HepG2 (cell line): ENCODE results near the gene OPA3. TPM values are rescaled to one million over a fixed set of nuclear protein-coding genes. Genes with fewer than 3 reads are reported as not detected.

Experiments
- ATAC-seq: fragments of 200-7000 bp; cut with Tn5 transposase; 3 replicates; pipeline ENCODE4 v1.9.1; 2020; ENCODE audit warnings: mild to moderate bottlenecking, moderate library complexity
- BruUV-seq: library from RNA; stranded (reverse); fragments of 400-500 nt; replicated peaks from 2 replicates; lab custom pipeline; 2021; lab: Mats Ljungman, UMichigan
- CTCF ChIA-PET: fragments of 300-600 bp; formaldehyde crosslinking; extraction: SDS; loops from one replicate; lab custom pipeline; 2021; ENCODE audit warnings: low total read pairs, inconsistent platforms, low intra/inter-chr PET ratio; lab: Yijun Ruan, JAX
- POLR2A ChIA-PET: fragments of 350-600 bp; sonication (Branson Sonifier 250); formaldehyde crosslinking; loops from one replicate; lab custom pipeline; 2020; ENCODE audit warnings: antibody characterized with exemption, inconsistent platforms; lab: Yijun Ruan, JAX
- DNase-seq: peaks from one replicate; pipeline ENCODE4 v3.0.0-alpha.2; 2015; ENCODE audit warnings: low spot score
- FAIRE-seq: peaks from 3 replicates; lab custom pipeline; 2011; peaks lifted over from hg19 to GRCh38; lab: Jason Lieb, UNC
- H2AFZ ChIP-seq: one replicate; pipeline ENCODE4 v1.6.1; 2011; ENCODE audit warnings: low read length, inconsistent platforms
- H3K27ac ChIP-seq: fragments of 300-600 bp; 3 replicates; pipeline ENCODE4 v1.8.0; 2011; ENCODE audit warnings: mixed run types, mild to moderate bottlenecking, mixed read lengths, low read length, inconsistent platforms; ENCODE audit not compliant: insufficient read depth; ENCODE audit errors: extremely low read length
- H3K27me3 ChIP-seq, 2 experiments: fragments of 200-600 bp in 1 of 2; 2 replicates in 1 of 2; 3 replicates in 1 of 2; pipeline versions ENCODE4 v1.6.0 to v1.8.0; 2011; ENCODE audit warnings: low read length in 2 of 2, mild to moderate bottlenecking in 2 of 2, moderate library complexity in 2 of 2, inconsistent platforms in 1 of 2; ENCODE audit not compliant: insufficient read depth in 2 of 2, control insufficient read depth in 1 of 2
- H3K36me3 ChIP-seq, 2 experiments: fragments of 200-600 bp in 1 of 2; replicated peaks in 1 of 2; 2 replicates in 1 of 2; 3 replicates in 1 of 2; pipeline versions ENCODE4 v1.5.1 to v1.8.0; 2011; ENCODE audit warnings: low read length in 2 of 2, inconsistent platforms in 1 of 2; ENCODE audit not compliant: insufficient read depth in 2 of 2, control insufficient read depth in 1 of 2
- H3K4me1 ChIP-seq: 2 replicates; pipeline ENCODE4 v1.5.1; 2012; ENCODE audit warnings: low read length, inconsistent platforms; ENCODE audit not compliant: insufficient read depth
- H3K4me2 ChIP-seq: 2 replicates; pipeline ENCODE4 v1.6.0; 2011; ENCODE audit warnings: low read depth, low read length, inconsistent platforms
- H3K4me3 ChIP-seq, 3 experiments: fragments of 200-600 bp in 1 of 3; sonication (generic), shearing (Covaris generic) in 1 of 3; replicated peaks in 1 of 3; 2 replicates each; pipeline ENCODE4 v1.5.1; 2011 to 2016; ENCODE audit warnings: low read length in 3 of 3, inconsistent platforms in 2 of 3, low read depth in 2 of 3, mild to moderate bottlenecking in 2 of 3, control low read depth in 1 of 3, mixed read lengths in 1 of 3; ENCODE audit not compliant: insufficient read depth in 1 of 3
- H3K79me2 ChIP-seq: one replicate; pipeline ENCODE4 v1.6.1; 2011; ENCODE audit warnings: low read length, inconsistent platforms; ENCODE audit not compliant: insufficient read depth
- H3K9ac ChIP-seq: 2 replicates; pipeline ENCODE4 v1.6.0; 2011; ENCODE audit warnings: mild to moderate bottlenecking, low read depth, low read length, inconsistent platforms; ENCODE audit not compliant: insufficient read depth
- H3K9me3 ChIP-seq: 2 replicates; pipeline ENCODE4 v1.5.1; 2012; ENCODE audit warnings: mild to moderate bottlenecking, low read length
- H4K20me1 ChIP-seq: 2 replicates; pipeline ENCODE4 v1.6.0; 2011; ENCODE audit warnings: inconsistent platforms, mild to moderate bottlenecking, low read length, moderate library complexity; ENCODE audit not compliant: insufficient read depth
- AKAP8 ChIP-seq: sonication (generic); formaldehyde crosslinking; IDR thresholded peaks from 2 replicates; pipeline ENCODE4 v1.5.1; 2020; ENCODE audit warnings: mild to moderate bottlenecking, missing genetic modification reagents
- ATF4 ChIP-seq, 2 experiments: fragments of 450-650 bp in 1 of 2; sonication (generic) in 1 of 2; formaldehyde crosslinking; IDR thresholded peaks; 2 replicates each; pipeline versions ENCODE4 v1.5.0 to v1.8.0; 2020 to 2022; ENCODE audit warnings: mild to moderate bottlenecking in 1 of 2, missing genetic modification reagents in 1 of 2
- CBX2 ChIP-seq, 2 experiments: fragments of 200-600 bp in 1 of 2; sonication (generic); formaldehyde crosslinking in 1 of 2; IDR thresholded peaks; 2 replicates each; pipeline versions ENCODE4 v1.7.0 to v1.8.1; 2018 to 2022; ENCODE audit warnings: low read depth in 2 of 2, low read length in 1 of 2, mild to moderate bottlenecking in 1 of 2, missing genetic modification reagents in 1 of 2
- CBX5 ChIP-seq: sonication (generic); formaldehyde crosslinking; IDR thresholded peaks from 2 replicates; pipeline ENCODE4 v1.4.0; 2020; ENCODE audit warnings: missing genetic modification reagents, borderline replicate concordance
- CHCHD3 ChIP-seq: sonication (generic); formaldehyde crosslinking; IDR thresholded peaks from 2 replicates; pipeline ENCODE4 v1.8.0; 2022; ENCODE audit warnings: mild to moderate bottlenecking, missing genetic modification reagents, moderate library complexity
- ELF1 ChIP-seq: sonication (generic); formaldehyde crosslinking; IDR thresholded peaks from 2 replicates; pipeline ENCODE4 v1.4.0; 2020; ENCODE audit warnings: missing genetic modification reagents
- LCORL ChIP-seq, 2 experiments: fragments of 450-650 bp in 1 of 2; sonication (generic) in 1 of 2; formaldehyde crosslinking in 1 of 2; IDR thresholded peaks; 2 replicates each; pipeline versions ENCODE4 v1.5.0 to v1.6.1; 2017 to 2020; ENCODE audit warnings: antibody characterized with exemption in 1 of 2, missing genetic modification reagents in 1 of 2
- MEF2D ChIP-seq: sonication (generic); formaldehyde crosslinking; IDR thresholded peaks from 2 replicates; pipeline ENCODE4 v1.5.1; 2020; ENCODE audit warnings: mild to moderate bottlenecking, missing genetic modification reagents
- MXI1 ChIP-seq: IDR thresholded peaks from 3 replicates; pipeline ENCODE4 v1.6.1; 2012; ENCODE audit warnings: low read depth, low read length, inconsistent platforms, borderline replicate concordance
- NONO ChIP-seq, 2 experiments: fragments of 450-650 bp in 1 of 2; sonication (generic) in 1 of 2; formaldehyde crosslinking in 1 of 2; IDR thresholded peaks in 1 of 2; conservative IDR thresholded peaks in 1 of 2; 2 replicates each; pipeline versions ENCODE4 v1.6.1 to v1.8.0; 2017 to 2022; ENCODE audit warnings: mild to moderate bottlenecking in 1 of 2, missing genetic modification reagents in 1 of 2, moderate library complexity in 1 of 2
- PHF8 ChIP-seq: sonication (generic); formaldehyde crosslinking; IDR thresholded peaks from 2 replicates; pipeline ENCODE4 v1.5.0; 2020; ENCODE audit warnings: missing genetic modification reagents
- SYNCRIP ChIP-seq: fragments of 200-400 bp; formaldehyde crosslinking; IDR thresholded peaks from 2 replicates; pipeline ENCODE4 v1.6.1; 2018; ENCODE audit warnings: mild to moderate bottlenecking, low read depth, low read length; ENCODE audit not compliant: insufficient read depth
- ZFP36L2 ChIP-seq: sonication (generic); formaldehyde crosslinking; IDR thresholded peaks from 2 replicates; pipeline ENCODE4 v1.4.0; 2020; ENCODE audit warnings: missing genetic modification reagents
- ZNF34 ChIP-seq: sonication (generic); formaldehyde crosslinking; IDR thresholded peaks from 2 replicates; pipeline ENCODE4 v1.4.0; 2020; ENCODE audit warnings: mild to moderate bottlenecking, missing genetic modification reagents, borderline replicate concordance
- ZNF563 ChIP-seq: sonication (generic); formaldehyde crosslinking; IDR thresholded peaks from 2 replicates; pipeline ENCODE4 v1.8.0; 2022; ENCODE audit warnings: mild to moderate bottlenecking, moderate library complexity, missing genetic modification reagents
- ZNF629 ChIP-seq: sonication (generic); formaldehyde crosslinking; conservative IDR thresholded peaks from 2 replicates; pipeline ENCODE4 v1.5.0; 2020; ENCODE audit warnings: missing genetic modification reagents
- WGBS: methylation state at CpG from one replicate; pipeline ENCODE4 v1.1.6; 2017; ENCODE audit warnings: low lambda C conversion rate; 5-methylcytosine and 5-hydroxymethylcytosine counted together
- in situ Hi-C: cut with HindIII; loops from 2 replicates; pipeline ENCODE4 v1.10.0; 2017; ENCODE audit warnings: low pct_unique_long_range_greater_than_20kb; ENCODE audit not compliant: extremely low pct_ligation_motif_present
- intact Hi-C: fragments of 100-400 bp; cut with micrococcal nuclease; formaldehyde crosslinking; loops from one replicate; pipeline ENCODE4 v1.10.0; 2022; ENCODE audit not compliant: unreplicated experiment
- polyA plus RNA-seq, 8 experiments: library from polyadenylated mRNA; depleted of rRNA in 3 of 8; stranded (reverse) in 7 of 8; unstranded in 1 of 8; fragments of >200 nt; fragmentation: Illumina TruSeq in 4 of 8; extraction: Trizol in 4 of 8; gene quantifications; 2 replicates each; pipeline versions ENCODE4 v1.2.1 to v1.2.3, GENCODE V29; 2011 to 2016; ENCODE audit warnings: low read depth in 4 of 8, missing spikeins in 1 of 8, mixed read lengths in 1 of 8; ENCODE audit not compliant: insufficient read depth in 1 of 8
- total RNA-seq, 5 experiments: library from RNA; depleted of rRNA; stranded (reverse); fragments of >200 nt; fragmentation: Illumina TruSeq; extraction: Trizol; gene quantifications; 2 replicates each; pipeline ENCODE4 v1.2.3, GENCODE V29; 2016; ENCODE audit warnings: low read depth in 1 of 5
- TF ChIP-seq, protein P1 (sequence below): sonication (generic); formaldehyde crosslinking; IDR thresholded peaks from 2 replicates; pipeline ENCODE4 v1.4.0; 2020; ENCODE audit warnings: mild to moderate bottlenecking, missing genetic modification reagents
- TF ChIP-seq, protein P2 (sequence below): sonication (generic); formaldehyde crosslinking; IDR thresholded peaks from 2 replicates; pipeline ENCODE4 v1.8.0; 2022; ENCODE audit warnings: missing genetic modification reagents, mild to moderate bottlenecking, inconsistent platforms, borderline replicate concordance
- TF ChIP-seq, protein P3 (sequence below): sonication (generic); formaldehyde crosslinking; IDR thresholded peaks from 2 replicates; pipeline ENCODE4 v1.4.0; 2020; ENCODE audit warnings: mild to moderate bottlenecking, low read depth, missing genetic modification reagents

The OPA3 gene
- total and polyA plus RNA-seq, 2 of the 13 experiments (the other 11 are each of a cell fraction or from before 2014, with no cell fraction given) = 8.3 to 17.7 TPM

DNA sequence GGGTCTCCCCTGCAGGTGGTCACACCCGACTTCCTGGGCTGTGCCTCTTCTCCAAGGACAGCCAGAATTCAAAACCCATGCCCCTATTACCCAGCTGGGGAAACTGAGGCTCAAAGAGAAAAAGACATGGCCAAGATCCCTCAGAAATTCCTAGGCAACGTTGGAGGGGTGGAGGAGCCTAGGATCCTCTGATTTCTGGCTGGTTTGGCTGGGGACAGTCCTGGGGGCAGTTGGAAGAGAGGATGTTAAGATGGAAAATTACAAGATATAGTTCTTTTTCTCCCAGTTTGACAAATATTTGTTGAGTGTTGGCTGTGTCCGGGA lies 74.9 kb downstream of the OPA3 start:
- Histone ChIP-seq H3K4me2 (peak overlapping the region; percentile 99), H3K4me3 (peak overlapping the region; percentile 92 to 100 (median 96)), H3K9ac (peak overlapping the region; percentile 71), H2AFZ (no peak overlapping the region), H3K27ac (peak overlapping the region; percentile 77), H3K4me1 (peaks cover 65% of the 10 kb centered on the region), H3K79me2 (peaks cover 58% of the 10 kb centered on the region), H3K27me3 (no peaks in the 10 kb centered on the region; a peak in 1 of 5 replicates), H3K9me3 (no peaks in the 10 kb centered on the region), H3K36me3 (peaks cover 4 to 6% of the 10 kb centered on the region in 2 experiments; a peak in 1 of 5 replicates), H4K20me1 (0 out of 2 replicates have a peak, but pooled peaks cover 5% of the 10 kb centered on the region)
- intact Hi-C loops (no loop called here), in situ Hi-C loops (no loop called here)
- BruUV-seq = no TSS peak
- ATAC-seq (no peak), FAIRE-seq (peak; percentile 21), DNase-seq (no peak)
- 0% methylated on average over 2 of the region's 3 CpGs for WGBS
- ChIA-PET CTCF (interaction anchor here (1.2 kb wide), 1 partner anchor 24 kb away, joined by 4 read pairs; no protein-coding TSS in a partner anchor), POLR2A (interaction anchor here (0.5 to 1.2 kb wide), 3 partner anchors 12 to 719 kb away, joined by 3 to 4 read pairs (median 3); partner anchors contain the start of genes QPCTL, RTN2 and SNRPD2)
- TF ChIP-seq CBX2 (IDR thresholded peaks at IDR 0.05; ENCODE audit: low read depth, low read length) (no peak), CBX2 (CRISPR knock-in tag; IDR thresholded peaks at IDR 0.05; ENCODE audit: low read depth) (no peak), ZNF629 (CRISPR knock-in tag) (peak; percentile 40; the same call in 1 of the 2 replicates), NONO (IDR thresholded peaks at IDR 0.05) (no peak), NONO (CRISPR knock-in tag; conservative IDR thresholded peaks at IDR 0.05) (0 out of 2 replicates have a peak, but pooled peaks have one; percentile 17), AKAP8 (0 out of 2 replicates have a peak, but pooled peaks have one; percentile 3), ZFP36L2 (no peak), SYNCRIP (no peak), LCORL (IDR thresholded peaks at IDR 0.05) (no peak), LCORL (CRISPR knock-in tag; IDR thresholded peaks at IDR 0.05) (no peak), ATF4 (CRISPR knock-in tag; IDR thresholded peaks at IDR 0.05) (no peak), PHF8 (CRISPR knock-in tag) (no peak), CBX5 (CRISPR knock-in tag) (no peak), ZNF34 (CRISPR knock-in tag) (no peak), MXI1 (no peak), ZNF563 (CRISPR knock-in tag) (no peak), CHCHD3 (CRISPR knock-in tag) (no peak), ELF1 (CRISPR knock-in tag) (no peak), MEF2D (CRISPR knock-in tag) (no peak)
- TF ChIP-seq, protein P1, sequence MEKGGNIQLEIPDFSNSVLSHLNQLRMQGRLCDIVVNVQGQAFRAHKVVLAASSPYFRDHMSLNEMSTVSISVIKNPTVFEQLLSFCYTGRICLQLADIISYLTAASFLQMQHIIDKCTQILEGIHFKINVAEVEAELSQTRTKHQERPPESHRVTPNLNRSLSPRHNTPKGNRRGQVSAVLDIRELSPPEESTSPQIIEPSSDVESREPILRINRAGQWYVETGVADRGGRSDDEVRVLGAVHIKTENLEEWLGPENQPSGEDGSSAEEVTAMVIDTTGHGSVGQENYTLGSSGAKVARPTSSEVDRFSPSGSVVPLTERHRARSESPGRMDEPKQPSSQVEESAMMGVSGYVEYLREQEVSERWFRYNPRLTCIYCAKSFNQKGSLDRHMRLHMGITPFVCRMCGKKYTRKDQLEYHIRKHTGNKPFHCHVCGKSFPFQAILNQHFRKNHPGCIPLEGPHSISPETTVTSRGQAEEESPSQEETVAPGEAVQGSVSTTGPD (CRISPR knock-in tag) = no peak; the same call in 1 of the 2 replicates
- TF ChIP-seq, protein P2, sequence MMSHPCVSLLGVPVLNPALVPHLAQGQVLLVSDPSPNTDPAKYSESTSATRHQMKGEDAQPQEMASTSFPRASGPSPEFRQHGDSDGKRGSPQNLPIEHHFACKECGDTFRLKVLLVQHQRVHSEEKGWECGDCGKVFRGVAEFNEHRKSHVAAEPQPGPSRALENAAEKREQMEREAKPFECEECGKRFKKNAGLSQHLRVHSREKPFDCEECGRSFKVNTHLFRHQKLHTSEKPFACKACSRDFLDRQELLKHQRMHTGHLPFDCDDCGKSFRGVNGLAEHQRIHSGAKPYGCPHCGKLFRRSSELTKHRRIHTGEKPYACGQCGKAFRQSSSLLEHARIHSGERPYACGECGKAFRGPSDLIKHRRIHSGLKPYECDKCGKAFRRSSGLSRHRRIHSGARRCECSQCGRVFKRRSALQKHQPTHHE (CRISPR knock-in tag) = no peak
- TF ChIP-seq, protein P3, sequence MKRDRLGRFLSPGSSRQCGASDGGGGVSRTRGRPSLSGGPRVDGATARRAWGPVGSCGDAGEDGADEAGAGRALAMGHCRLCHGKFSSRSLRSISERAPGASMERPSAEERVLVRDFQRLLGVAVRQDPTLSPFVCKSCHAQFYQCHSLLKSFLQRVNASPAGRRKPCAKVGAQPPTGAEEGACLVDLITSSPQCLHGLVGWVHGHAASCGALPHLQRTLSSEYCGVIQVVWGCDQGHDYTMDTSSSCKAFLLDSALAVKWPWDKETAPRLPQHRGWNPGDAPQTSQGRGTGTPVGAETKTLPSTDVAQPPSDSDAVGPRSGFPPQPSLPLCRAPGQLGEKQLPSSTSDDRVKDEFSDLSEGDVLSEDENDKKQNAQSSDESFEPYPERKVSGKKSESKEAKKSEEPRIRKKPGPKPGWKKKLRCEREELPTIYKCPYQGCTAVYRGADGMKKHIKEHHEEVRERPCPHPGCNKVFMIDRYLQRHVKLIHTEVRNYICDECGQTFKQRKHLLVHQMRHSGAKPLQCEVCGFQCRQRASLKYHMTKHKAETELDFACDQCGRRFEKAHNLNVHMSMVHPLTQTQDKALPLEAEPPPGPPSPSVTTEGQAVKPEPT = no peak
